Measurements from ENCODE around the gene PRRX1. TPM values are rescaled to one million over a fixed set of nuclear protein-coding genes. Genes with fewer than 3 reads are reported as not detected.

PRRX1 gene
- total and polyA plus RNA-seq, 2 of the 13 experiments (the other 11 are each of a cell fraction or from before 2014, with no cell fraction given): not detected

- POLR2A ChIA-PET: no interaction called here
- Histone ChIP-seq H3K36me3 (replicated peaks in 1 of 2; ENCODE audit: control insufficient read depth in 1 of 2, insufficient read depth in 2 of 2, low read length in 2 of 2) (no peaks in the 10 kb centered on the region), H4K20me1 (ENCODE audit: insufficient read depth, low read length) (no peaks in the 10 kb centered on the region), H3K9me3 (ENCODE audit: low read length) (peaks cover 13% of the 10 kb centered on the region), H3K27me3 (ENCODE audit: control insufficient read depth in 1 of 2, insufficient read depth in 2 of 2, low read length in 2 of 2) (no peaks in the 10 kb centered on the region), H3K4me1 (ENCODE audit: insufficient read depth, low read length) (no peaks in the 10 kb centered on the region), H3K4me2 (ENCODE audit: low read depth, low read length) (no peak overlapping the region), H3K79me2 (ENCODE audit: insufficient read depth, low read length) (no peaks in the 10 kb centered on the region), H2AFZ (ENCODE audit: low read length) (no peak overlapping the region), H3K4me3 (replicated peaks in 1 of 3; ENCODE audit: insufficient read depth in 1 of 3, low read depth in 2 of 3, low read length in 3 of 3) (no peak overlapping the region), H3K27ac (ENCODE audit: extremely low read length, insufficient read depth, low read length) (no peak overlapping the region), H3K9ac (ENCODE audit: insufficient read depth, low read depth, low read length) (no peak overlapping the region)
- ATAC-seq (no peak), DNase-seq (ENCODE audit: low spot score) (no peak), FAIRE-seq (no peak)
- CTCF ChIA-PET (ENCODE audit: low intra/inter-chr PET ratio, low total read pairs): no interaction called here
- TF ChIP-seq ATRX (CRISPR knock-in tag; IDR thresholded peaks at IDR 0.05; ENCODE audit: borderline replicate concordance) (no peak), ZBTB33 (CRISPR knock-in tag; IDR thresholded peaks at IDR 0.05) (no peak), BRD4 (CRISPR knock-in tag; IDR thresholded peaks at IDR 0.05) (no peak), HDAC1 (CRISPR knock-in tag; IDR thresholded peaks at IDR 0.05) (no peak), TGIF2 (CRISPR knock-in tag; IDR thresholded peaks at IDR 0.05) (no peak), WIZ (CRISPR knock-in tag; IDR thresholded peaks at IDR 0.05) (no peak), ZNF768 (CRISPR knock-in tag; IDR thresholded peaks at IDR 0.05) (no peak), RFXAP (CRISPR knock-in tag; IDR thresholded peaks at IDR 0.05; ENCODE audit: borderline replicate concordance) (no peak), ISL2 (CRISPR knock-in tag; IDR thresholded peaks at IDR 0.05) (no peak)
- TF ChIP-seq, protein P1, sequence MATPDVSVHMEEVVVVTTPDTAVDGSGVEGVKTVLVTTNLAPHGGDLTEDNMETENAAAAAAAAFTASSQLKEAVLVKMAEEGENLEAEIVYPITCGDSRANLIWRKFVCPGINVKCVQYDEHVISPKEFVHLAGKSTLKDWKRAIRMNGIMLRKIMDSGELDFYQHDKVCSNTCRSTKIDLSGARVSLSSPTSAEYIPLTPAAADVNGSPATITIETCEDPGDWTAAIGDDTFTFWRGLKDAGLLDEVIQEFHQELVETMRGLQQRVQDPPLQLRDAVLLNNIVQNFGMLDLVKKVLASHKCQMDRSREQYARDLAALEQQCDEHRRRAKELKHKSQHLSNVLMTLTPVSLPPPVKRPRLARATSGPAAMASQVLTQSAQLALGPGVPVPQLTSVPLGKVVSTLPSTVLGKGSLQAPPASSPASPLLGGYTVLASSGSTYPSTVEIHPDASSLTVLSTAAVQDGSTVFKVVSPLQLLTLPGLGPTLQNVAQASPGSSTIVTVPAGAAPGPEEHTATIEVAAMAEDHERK (CRISPR knock-in tag; IDR thresholded peaks at IDR 0.05; ENCODE audit: low read depth): no peak
- BruUV-seq (replicated peaks): no TSS peak
- intact Hi-C loops (cut with micrococcal nuclease; ENCODE audit: unreplicated experiment) (no loop called here), in situ Hi-C loops (cut with HindIII; ENCODE audit: extremely low pct_ligation_motif_present, low pct_unique_long_range_greater_than_20kb) (no loop called here)
- WGBS (ENCODE audit: low lambda C conversion rate): 50% methylated on average over 1 of the region's 1 CpG
These were observed 75.9 kb downstream of the PRRX1 start for GRCh38 chr1:170739803-170740202.

Measured in HepG2 (cell line).